GM18517 (cell line): ENCODE data around the gene PCYOX1L.

Experiments used
- ATAC-seq: cut with Tn5 transposase; IDR thresholded peaks from one replicate; pipeline ENCODE4 v1.9.1; 2021; ENCODE audit warnings: mild to moderate bottlenecking, moderate library complexity; ENCODE audit not compliant: unreplicated experiment

The PCYOX1L gene

GRCh38 chr5:149405550-149406202 is 47.8 kb downstream of the PCYOX1L start:
- ATAC-seq: no peak

- ATAC-seq: no peak
Measured at GRCh38 chr5:149406203-149406978, 48.5 kb downstream of the PCYOX1L start.

GRCh38 chr5:149406979-149407306 is 49.1 kb downstream of the PCYOX1L start:
- ATAC-seq: no peak

- no peak for ATAC-seq
Measured at GRCh38 chr5:149407323-149408251, 49.7 kb downstream of the PCYOX1L start.

GRCh38 chr5:149408252-149409099 is 50.6 kb downstream of the PCYOX1L start:
- ATAC-seq: no peak

GRCh38 chr5:149409268-149409948 is 51.6 kb downstream of the PCYOX1L start:
- ATAC-seq: no peak

- no peak for ATAC-seq
Measured at GRCh38 chr5:149410071-149410470, 52.2 kb downstream of the PCYOX1L start.

GRCh38 chr5:149410721-149411432 is 53.0 kb downstream of the PCYOX1L start:
- ATAC-seq: no peak

GRCh38 chr5:149411738-149412519 is 54.1 kb downstream of the PCYOX1L start:
- ATAC-seq: no peak

- ATAC-seq: no peak
Measured at GRCh38 chr5:149412783-149413476, 55.1 kb downstream of the PCYOX1L start.

- no peak for ATAC-seq
Measured at GRCh38 chr5:149413477-149414210, 55.8 kb downstream of the PCYOX1L start.

GRCh38 chr5:149414405-149415065 is 56.7 kb downstream of the PCYOX1L start:
- ATAC-seq: no peak

- no peak for ATAC-seq
Measured at GRCh38 chr5:149415066-149415967, 57.5 kb downstream of the PCYOX1L start.

- ATAC-seq: no peak
Measured at GRCh38 chr5:149416987-149417710, 59.3 kb downstream of the PCYOX1L start.

GRCh38 chr5:149417711-149418368 is 60.0 kb downstream of the PCYOX1L start:
- ATAC-seq: no peak
